Measurements from ENCODE around the gene BFSP1.

BFSP1 gene

DNA sequence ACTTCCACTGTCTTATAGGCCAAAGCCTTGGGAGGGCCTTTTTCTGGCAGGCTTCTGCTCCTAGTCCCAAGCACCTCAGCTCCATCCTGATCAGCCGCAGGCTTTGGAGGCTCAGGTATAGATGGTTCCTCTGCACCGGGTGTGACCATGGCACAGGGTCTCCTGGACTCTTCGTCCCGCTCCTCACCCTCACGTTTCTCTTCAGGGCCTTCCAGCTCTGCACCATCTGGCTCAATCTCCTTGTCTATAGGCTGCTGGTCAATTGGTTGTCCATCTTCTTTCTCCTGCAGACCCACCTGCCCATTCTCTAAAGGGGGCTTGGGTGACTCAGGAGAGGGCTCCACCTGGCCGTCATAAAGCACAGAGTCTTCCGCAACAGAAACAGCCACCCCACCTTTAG, 37.0 kb downstream of the BFSP1 start:
- DNase-seq = no peak

DNA sequence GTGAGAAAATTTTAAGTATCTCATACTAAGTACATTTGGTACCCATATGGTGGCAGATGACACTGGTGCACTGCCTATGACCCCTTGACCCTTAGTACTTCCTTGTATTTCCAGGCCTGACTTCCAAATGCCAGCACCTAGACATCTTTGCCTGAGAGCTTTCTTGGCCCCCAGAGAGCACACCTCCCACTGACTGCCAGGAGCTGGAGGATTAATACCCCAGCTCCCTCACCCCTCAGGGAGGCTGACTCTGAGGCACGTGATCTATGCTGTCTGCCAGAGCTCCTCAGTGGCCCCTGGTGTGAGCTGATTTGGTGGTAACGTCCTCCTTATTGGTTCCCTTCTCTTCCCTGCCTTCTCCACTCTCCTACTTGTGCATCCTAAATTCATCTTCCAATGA, 38.0 kb downstream of the BFSP1 start:
- DNase-seq = no peak

DNA sequence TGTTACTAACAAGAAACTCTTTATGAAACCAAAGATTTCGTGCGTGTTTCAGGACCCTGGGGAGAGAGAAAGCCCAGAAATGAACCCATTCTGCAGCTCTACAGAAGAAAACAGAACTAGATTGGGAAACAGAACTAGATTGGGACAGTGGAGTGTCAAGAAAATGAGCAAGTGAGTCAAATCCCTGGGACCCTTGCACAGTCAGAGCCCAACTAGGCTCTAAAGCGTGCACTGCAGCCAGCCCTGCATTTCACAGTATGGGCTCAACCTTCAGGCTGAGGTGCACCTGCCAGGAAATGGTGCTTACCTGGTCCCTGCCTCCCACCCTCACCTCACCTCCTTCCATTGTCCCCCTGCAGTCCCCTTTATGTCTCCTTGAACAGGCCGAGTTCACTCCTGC, 39.7 kb downstream of the BFSP1 start:
- DNase-seq = no peak

DNA sequence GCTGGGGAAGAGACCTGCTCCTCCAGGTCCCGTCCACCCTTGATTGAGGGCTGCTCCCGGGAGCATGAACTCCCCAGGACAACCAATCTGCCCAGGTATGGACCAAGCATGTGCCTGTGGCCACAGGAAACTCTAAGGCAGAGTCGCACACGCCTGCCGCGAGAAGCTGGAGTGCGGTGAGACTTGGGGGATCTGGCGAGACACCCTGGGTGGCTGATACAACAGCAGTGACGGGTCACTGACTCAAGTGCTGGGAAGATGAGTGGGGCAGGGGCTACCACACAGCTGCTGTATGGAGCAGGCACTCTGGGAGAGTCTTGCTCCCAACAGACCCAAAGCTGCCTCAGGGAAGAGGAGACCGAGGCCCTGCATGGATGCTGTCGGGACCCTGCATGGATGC, 40.1 kb downstream of the BFSP1 start:
- DNase-seq = no peak

DNA sequence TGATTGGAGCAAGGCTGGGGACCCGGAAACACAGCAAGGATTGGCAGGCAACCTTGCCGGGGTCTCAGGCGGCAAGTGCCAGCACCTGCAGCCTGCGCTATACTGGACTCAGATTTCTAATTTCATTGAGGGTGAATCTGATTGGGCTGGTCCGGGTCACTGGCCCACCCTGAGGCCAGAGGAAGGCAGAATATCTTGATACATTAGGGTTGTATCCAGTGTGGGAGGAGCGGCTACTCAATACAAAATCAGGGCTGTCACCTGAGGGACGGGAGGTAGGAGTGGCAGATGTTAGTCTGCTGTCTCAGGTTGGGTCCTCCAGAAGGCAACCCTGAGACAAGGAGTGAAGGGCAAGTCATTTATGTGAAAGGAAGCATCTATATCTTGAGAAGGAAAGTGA, 40.7 kb downstream of the BFSP1 start:
- no peak for DNase-seq

DNA sequence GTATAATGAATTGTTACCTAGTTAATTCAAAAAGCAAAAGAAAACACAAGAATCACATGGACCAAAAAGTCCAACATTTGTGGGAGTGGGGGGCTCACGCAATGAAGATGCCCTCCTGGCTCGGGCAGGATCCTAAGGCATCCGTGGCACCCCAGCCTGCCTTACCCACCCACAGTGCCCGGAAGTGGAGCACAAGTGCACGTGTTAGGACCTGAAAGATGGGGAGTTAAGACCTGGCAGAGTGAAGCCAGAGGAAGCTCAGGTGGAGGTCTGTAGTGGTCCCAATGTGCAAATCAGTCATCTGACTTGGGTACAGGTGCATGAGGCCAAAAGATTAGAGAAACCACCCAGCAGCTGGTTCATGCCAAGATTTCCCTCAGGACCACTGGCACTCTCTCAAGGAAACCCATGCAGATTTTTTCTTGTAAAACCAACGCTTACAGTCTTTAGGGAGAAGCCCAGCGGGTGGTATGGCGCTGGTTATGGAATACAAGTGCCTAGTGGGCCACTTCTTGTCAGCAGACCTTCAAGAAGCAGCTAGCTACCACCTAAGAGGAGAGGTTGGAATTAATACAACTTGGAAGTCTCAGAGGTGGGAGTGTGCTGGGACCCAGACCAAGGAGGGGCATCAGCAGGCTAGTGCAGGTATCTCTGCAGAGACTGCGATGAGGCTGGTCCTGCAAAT, 42.1 kb downstream of the BFSP1 start:
- no peak for DNase-seq

DNA sequence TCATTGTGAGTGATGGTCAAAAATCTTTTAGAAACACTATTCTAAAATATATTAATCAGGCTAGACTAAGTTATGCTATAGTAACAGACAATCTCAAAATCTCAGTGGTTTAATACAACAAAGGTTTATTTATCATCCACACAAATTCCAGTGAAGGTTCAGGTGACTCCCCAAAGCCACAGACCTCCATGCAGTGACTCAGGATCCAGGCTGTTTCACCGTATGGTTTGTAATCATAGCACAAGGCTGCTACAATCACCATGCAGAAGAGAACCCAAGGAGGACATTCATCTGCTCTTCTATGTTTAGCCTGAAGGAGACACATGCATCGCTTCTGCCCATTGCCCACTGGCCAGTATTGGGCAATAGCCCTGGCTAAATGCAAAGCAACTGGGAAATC, 46.2 kb downstream of the BFSP1 start:
- DNase-seq = no peak

DNA sequence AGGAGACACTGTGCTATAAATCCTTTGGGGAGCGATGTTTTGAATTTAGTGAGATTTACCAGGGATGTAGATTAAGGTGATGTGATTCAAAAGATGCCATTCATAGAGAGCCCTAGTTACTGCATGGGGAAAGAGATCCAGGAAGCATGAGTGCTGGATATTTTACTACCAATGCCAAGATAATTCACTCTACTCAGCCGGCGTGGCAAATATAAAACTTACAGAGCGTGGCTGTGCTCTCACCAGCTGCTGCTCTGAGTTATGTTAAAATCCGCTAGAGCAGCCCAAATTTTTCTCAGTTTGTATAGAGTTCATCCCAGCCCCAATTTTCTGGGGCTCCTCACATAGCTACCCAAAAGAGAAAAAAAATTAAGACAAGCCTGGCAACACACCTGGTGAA, 48.6 kb downstream of the BFSP1 start:
- DNase-seq = no peak

DNA sequence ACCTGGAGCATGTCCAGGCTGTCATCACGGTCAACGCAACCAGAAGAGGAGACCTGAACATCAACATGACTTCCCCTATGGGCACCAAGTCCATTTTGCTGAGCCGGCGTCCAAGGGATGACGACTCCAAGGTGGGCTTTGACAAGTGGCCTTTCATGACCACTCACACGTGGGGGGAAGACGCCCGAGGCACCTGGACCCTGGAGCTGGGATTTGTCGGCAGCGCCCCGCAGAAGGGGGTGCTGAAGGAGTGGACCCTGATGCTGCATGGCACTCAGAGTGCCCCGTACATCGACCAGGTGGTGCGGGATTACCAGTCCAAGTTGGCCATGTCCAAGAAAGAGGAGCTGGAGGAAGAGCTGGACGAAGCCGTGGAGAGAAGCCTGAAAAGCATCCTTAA, 49.5 kb downstream of the BFSP1 start:
- no peak for DNase-seq

DNA sequence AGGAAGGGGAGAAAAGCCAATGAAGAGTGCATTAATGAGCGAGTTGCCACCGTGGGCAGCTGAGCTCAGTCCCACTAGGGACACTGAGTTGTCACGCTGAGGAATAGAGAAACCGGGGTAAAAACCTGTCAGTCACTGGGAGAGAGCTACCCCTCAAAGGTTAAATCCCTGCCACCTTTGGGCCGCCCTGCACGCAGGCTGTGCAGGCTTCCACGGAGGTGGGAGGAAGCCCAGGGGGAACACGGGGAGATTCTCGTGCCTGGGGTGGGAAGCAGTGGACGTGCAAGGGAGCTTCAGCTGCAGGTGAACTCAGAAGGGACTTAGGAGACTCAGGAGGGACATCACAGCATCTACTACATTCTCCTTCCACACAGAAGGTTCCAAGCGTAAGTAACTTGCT, 50.5 kb downstream of the BFSP1 start:
- DNase-seq = no peak

DNA sequence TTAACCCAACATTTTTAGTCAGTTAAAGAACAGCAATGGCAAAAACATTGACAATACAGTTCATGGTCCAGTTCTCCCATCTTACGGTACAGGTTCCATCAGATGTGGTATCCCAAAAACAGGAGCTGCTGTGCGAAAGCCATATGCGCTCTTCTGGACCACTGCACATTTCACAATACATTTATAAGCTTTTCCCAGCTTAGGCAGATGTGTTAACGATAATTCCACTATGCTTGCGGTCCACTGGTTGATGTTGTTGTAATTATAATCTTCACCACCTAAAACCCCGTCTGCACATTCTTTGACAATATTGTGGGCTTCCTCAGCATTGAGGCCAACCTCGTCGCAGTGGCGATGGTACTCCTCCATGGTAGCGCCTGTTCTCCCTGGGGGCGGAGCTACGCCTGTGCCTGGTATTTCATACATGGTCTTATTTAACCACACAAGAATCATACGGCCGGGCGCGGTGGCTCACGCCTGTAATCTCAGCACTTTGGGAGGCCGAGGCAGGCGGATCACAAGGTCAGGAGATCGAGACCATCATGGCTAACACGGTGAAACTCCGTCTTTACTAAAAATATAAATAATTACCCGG, 52.0 kb downstream of the BFSP1 start:
- DNase-seq = peak; percentile 35

DNA sequence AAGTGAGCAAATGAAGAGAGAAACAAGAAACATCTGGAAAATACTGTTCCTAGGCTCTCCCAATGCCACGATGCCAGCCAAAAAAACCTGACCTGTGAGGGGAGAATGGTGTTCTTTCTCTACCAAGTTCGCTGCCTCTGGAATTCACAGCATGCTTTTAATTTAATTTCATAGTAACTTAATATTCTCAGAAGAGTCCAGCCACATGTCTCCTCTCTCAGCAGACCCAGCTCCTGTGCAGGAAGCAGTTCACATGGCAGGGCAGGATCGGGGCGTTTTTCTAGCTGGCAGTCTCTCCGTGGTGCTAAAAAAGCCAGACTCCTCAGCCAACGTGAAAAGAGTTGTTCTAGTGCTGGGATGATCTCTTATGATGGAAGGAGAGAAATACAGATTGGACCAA, 57.5 kb downstream of the BFSP1 start:
- no peak for DNase-seq

DNA sequence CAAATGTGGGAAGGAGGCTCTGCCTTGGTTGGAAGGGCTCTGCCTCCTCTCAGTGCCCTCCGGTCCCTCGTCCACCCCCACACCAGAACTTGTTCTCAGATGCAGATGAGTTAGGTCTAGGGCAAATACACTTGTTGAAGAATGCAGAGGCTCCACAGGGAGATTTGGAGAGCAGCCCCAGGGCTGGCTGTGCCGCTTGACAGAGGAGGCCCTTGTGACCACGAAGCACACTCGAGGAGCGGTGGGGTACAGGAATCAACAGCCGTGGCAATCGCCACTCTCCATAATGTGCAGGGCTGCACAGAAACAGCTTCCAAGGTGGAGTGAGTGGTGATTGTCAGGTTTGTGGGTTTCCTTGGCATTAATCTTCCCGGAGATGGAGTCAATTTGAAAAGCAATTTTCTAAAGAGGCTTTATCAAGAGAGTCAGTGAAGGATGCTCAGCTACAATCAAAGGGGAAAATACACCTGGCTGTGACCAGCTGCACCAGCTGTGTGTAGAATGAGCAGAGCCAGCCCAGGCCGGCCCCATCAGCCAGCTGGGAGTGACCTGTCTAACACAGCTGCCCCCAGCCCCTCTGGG, 59.5 kb downstream of the BFSP1 start:
- DNase-seq = no peak

DNA sequence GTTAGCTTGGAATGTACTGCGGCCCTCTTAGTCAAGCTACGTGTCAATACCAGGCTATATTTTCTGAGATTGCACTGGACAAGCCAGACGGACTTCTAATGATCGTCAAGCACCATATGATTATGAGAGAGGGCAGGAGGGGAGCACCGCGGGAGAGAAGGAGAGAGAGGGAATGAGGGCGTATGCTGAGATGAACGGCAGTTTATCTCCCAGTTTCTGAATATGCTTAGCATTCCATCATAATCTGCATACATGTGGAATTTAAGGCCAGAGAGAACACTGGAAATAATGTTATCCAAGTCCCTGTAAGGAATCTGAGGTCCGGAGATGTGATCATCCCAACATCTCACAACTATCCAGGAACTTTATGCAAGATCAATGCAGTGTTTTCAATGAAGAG, 60.2 kb downstream of the BFSP1 start:
- no peak for DNase-seq

DNA sequence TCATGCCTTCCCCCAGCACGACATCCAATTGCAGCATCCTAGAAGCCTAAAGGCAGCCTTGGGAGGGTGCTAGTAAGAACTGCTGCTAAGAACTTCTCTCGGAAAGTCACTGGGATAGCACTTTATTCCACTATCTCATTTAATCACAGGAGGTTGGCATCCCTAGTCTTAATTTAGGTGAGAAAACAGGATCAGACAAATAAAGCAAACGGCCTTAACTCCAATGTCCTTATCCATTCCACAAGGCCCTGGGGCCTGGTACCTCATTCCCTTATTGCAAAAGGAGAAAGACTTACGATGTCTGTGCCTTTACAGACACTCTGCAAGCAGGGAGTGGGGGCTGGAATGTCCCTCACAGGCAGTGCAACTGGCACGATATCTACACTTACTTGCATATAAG, 60.7 kb downstream of the BFSP1 start:
- no peak for DNase-seq

DNA sequence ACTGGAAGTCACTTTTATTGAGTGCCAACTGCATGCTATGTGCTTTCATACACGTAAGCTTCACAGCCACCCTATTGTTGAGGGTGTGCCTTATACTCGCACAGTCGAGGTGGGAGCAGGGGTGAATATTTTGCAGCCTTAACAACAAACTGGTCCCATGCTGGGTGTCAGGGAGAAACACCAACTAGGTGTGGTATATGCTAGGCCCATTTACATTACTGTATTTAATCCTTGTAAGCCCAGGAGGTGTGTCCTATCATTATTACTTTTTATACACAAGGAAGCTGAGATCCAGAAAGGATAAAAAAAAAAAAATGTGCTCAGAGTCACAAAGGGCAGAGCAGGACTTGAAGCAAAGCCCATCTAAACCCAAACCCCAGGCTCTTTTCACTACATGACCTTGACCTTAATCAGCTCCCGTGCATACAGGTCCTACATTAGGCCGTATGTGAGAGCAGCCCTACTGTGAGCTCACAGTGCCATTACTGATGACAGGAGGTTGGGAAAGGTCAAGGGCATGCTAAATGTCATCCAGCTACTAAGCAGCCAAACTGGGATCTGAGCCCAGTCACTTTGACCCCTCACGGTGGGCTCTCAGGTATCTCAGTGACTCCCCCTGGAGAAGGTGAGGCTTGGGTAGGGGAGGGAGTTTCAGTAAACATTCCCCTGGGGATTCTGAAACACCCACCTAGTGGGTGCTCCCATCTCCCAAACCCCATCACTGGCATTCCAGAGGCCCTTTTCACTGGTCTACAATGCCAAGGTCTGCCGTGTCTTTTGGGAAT, 61.7 kb downstream of the BFSP1 start:
- no peak for DNase-seq

DNA sequence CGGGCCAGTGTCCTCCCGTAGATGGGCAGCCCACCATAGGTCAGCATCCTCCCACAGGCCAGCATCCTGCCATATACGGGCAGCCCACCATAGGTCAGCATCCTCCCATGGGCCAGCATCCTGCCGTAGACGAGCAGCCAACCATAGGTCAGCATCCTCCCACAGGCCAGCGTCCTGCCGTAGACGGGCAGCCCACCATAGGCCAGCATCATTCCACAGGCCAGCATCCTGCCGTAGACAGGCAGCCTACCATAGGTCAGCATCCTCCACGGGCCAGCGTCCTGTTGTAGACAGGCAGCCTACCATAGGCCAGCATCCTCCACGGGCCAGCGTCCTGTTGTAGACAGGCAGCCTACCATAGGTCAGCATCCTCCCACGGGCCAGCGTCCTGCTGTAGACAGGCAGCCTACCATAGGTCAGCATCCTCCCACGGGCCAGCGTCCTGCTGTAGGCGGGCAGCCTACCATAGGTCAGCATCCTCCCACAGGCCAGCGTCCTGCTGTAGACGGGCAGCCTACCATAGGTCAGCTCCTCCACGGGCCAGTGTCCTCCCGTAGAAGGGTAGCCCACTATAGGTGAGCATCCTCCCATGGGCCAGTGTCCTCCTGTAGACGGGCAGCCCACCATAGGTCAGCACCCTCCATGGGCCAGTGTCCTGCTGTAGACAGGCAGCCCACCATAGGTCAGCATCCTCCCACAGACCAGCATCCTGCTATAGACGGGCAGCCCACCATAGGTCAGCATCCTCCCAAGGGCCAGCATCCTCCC, 62.9 kb downstream of the BFSP1 start:
- no peak for DNase-seq

DNA sequence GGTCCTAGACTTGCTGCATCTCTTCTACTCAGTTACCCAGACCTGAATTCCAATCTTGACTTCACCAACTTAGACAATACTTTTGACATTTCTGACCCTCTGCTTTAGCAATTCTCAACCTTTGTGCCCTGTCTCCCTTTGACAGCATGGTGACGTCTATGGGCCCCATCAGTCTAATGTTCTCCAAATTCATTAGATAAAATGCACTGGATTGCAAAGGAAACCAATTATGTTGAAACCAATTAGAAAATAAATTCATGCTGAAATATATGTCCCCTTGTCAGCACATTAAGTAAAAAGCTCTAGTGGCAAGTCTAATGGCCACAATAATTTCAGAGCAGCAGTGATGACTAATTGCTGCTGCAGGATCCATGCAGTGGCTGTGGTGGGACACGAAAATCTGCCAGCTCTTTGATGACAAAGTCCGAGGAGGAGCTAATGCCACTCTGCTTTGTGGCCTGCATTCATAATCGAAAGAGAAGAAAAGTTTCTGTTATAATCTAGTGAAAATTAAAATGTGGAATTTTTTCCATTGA, 64.0 kb downstream of the BFSP1 start:
- no peak for DNase-seq

DNA sequence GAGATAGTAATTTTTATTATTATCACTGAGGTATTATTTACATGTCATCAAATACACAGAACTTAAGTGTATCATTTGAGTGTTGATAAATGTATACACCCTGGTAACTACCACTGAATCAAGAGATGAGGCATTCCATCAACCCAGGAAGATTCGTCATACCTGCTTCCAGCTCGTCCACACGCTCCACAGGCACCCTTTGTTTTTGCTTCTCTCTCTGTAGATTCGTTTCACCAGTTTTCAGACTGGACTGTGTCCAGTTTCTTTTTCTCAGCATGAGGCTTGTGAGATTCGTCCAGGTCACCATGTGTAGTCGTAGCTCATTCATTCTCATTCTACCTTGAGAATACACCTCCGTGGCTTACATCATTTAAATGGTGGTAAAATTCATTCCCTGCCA, 64.5 kb downstream of the BFSP1 start:
- no peak for DNase-seq

DNA sequence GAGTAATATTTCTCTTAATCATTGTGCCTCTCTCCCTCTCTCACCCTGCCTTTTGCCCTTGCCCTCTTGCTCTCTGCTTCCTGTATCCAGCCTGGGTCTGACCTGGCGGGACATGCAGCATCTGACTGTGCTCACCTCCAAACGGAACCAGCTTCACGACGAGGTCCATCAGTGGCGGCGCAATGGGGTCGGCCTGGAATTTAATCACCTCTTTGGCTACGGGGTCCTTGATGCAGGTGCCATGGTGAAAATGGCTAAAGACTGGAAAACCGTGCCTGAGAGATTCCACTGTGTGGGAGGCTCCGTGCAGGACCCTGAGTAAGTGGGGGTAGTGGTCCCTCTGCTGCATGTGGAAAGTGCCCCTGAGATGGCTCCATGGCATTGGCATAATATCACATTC, 65.9 kb downstream of the BFSP1 start:
- DNase-seq = no peak

DNA sequence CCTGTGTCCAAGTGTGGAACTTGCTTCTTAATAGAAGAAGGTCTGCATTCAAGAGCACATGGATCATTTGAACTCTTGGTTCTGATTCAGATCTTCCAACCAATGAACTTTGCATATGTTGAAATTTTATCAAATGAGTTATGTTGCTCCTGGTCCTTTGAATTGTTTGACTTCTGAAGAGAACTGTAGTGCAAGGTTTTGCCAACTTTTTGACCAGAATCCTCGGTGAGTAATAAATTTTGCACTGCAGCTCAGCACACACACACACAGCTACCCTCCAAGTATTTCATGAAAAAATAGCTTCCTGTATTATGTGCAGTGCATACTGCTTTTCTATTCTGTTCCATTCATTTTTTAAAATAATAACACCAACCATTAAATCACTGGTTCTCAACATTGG, 67.5 kb downstream of the BFSP1 start:
- DNase-seq = no peak

DNA sequence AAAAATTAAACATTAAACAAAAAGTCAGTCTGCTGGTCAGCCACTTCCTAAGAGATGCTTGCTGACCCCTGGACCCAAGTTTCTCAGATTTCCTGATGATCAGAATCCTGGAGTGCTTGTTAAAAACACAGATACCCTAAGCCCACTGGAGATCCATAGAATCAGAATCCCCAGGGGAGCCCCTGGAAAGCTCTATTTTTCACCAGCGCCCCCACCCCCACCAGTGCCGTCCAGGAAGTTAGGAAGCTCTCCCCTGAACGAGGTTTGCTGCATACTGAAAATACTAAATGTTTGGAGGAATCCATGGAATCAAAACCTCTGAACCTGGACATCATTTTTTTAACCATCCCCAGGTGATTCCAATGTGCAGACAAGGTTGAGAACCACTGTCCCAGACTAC, 69.2 kb downstream of the BFSP1 start:
- no peak for DNase-seq

DNA sequence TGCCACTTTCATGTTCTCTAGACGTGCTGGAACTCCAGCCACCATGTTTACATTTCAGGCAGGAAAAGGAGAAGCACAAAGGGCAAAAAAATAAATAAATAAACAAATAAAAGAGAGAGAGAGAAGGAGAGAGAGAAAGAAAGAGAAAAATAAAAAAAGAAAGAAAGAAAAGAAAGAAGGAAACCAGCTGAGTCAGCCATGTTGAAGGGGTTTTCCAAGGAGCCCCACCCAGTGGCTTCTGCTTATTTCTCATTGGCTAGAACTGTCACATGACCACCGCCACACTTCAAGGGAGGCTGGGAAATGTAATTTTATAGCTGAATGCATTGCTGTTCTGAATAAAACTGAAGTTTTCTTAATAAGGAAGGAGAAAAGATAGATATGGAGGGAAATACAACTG, 71.1 kb downstream of the BFSP1 start:
- no peak for DNase-seq
